Measurements from ENCODE around the gene EOMES.

EOMES gene

GRCh38 chr3:27699067-27699466 is 23.1 kb downstream of the EOMES start:
- no peak overlapping the region for H3K9ac ChIP-seq (ENCODE audit: low read length)
- no peak overlapping the region for H3K4me3 ChIP-seq (ENCODE audit: low read length)
- no peaks in the 10 kb centered on the region for H4K20me1 ChIP-seq (ENCODE audit: insufficient read depth, low read length)
- H2AFZ ChIP-seq (ENCODE audit: low read depth, low read length) = no peak overlapping the region
- H3K27ac ChIP-seq (ENCODE audit: low read length) = no peak overlapping the region
- peak overlapping the region; percentile 35 for H3K4me2 ChIP-seq (ENCODE audit: low read length)
- H3K9me3 ChIP-seq (ENCODE audit: insufficient read depth, low read length) = peaks cover 4% of the 10 kb centered on the region; the same call in 1 of the 2 replicates
- no peaks in the 10 kb centered on the region for H3K79me2 ChIP-seq (ENCODE audit: low read length)
- H3K36me3 ChIP-seq (replicated peaks; ENCODE audit: low read depth, low read length) = no peaks in the 10 kb centered on the region
- peaks cover 10% of the 10 kb centered on the region for H3K4me1 ChIP-seq (ENCODE audit: low read length)
- H3K27me3 ChIP-seq (ENCODE audit: low read depth, low read length) = no peaks in the 10 kb centered on the region
- TF ChIP-seq EZH2phosphoT487 (IDR thresholded peaks at IDR 0.05; ENCODE audit: low read depth) (no peak), CTCF (IDR thresholded peaks at IDR 0.05; ENCODE audit: low read depth, low read length) (no peak)

- Histone ChIP-seq H2AFZ (ENCODE audit: low read depth, low read length) (0 out of 2 replicates have a peak overlapping the region, but pooled peaks have one; percentile 16), H3K9ac (ENCODE audit: low read length) (no peak overlapping the region), H3K27me3 (ENCODE audit: low read depth, low read length) (no peaks in the 10 kb centered on the region), H3K9me3 (ENCODE audit: insufficient read depth, low read length) (peaks cover 4% of the 10 kb centered on the region; the same call in 1 of the 2 replicates), H3K27ac (ENCODE audit: low read length) (no peak overlapping the region), H4K20me1 (ENCODE audit: insufficient read depth, low read length) (no peaks in the 10 kb centered on the region), H3K79me2 (ENCODE audit: low read length) (no peaks in the 10 kb centered on the region), H3K36me3 (replicated peaks; ENCODE audit: low read depth, low read length) (no peaks in the 10 kb centered on the region), H3K4me1 (ENCODE audit: low read length) (peaks cover 10% of the 10 kb centered on the region), H3K4me3 (ENCODE audit: low read length) (no peak overlapping the region), H3K4me2 (ENCODE audit: low read length) (no peak overlapping the region)
- TF ChIP-seq EZH2phosphoT487 (IDR thresholded peaks at IDR 0.05; ENCODE audit: low read depth) = no peak
- TF ChIP-seq CTCF (IDR thresholded peaks at IDR 0.05; ENCODE audit: low read depth, low read length) = no peak
These were observed 25.2 kb downstream of the EOMES start for GRCh38 chr3:27696906-27697305.

- Histone ChIP-seq H3K36me3 (replicated peaks; ENCODE audit: low read depth, low read length) (no peaks in the 10 kb centered on the region), H3K27ac (ENCODE audit: low read length) (no peak overlapping the region), H3K4me3 (ENCODE audit: low read length) (no peak overlapping the region), H2AFZ (ENCODE audit: low read depth, low read length) (no peak overlapping the region), H3K27me3 (ENCODE audit: low read depth, low read length) (no peaks in the 10 kb centered on the region), H3K4me1 (ENCODE audit: low read length) (peaks cover 10% of the 10 kb centered on the region), H3K9ac (ENCODE audit: low read length) (no peak overlapping the region), H3K9me3 (ENCODE audit: insufficient read depth, low read length) (peaks cover 4% of the 10 kb centered on the region; the same call in 1 of the 2 replicates), H3K79me2 (ENCODE audit: low read length) (no peaks in the 10 kb centered on the region), H4K20me1 (ENCODE audit: insufficient read depth, low read length) (no peaks in the 10 kb centered on the region), H3K4me2 (ENCODE audit: low read length) (no peak overlapping the region)
- TF ChIP-seq CTCF (IDR thresholded peaks at IDR 0.05; ENCODE audit: low read depth, low read length) (no peak), EZH2phosphoT487 (IDR thresholded peaks at IDR 0.05; ENCODE audit: low read depth) (no peak)
These were observed 26.5 kb downstream of the EOMES start for GRCh38 chr3:27695636-27696035.

GRCh38 chr3:27688053-27688452 is 34.1 kb downstream of the EOMES start:
- no peak overlapping the region for H2AFZ ChIP-seq (ENCODE audit: low read depth, low read length)
- H3K9ac ChIP-seq (ENCODE audit: low read length) = no peak overlapping the region
- no peaks in the 10 kb centered on the region for H3K9me3 ChIP-seq (ENCODE audit: insufficient read depth, low read length)
- no peak overlapping the region for H3K4me2 ChIP-seq (ENCODE audit: low read length)
- H3K27ac ChIP-seq (ENCODE audit: low read length) = no peak overlapping the region
- TF ChIP-seq CTCF (IDR thresholded peaks at IDR 0.05; ENCODE audit: low read depth, low read length) (no peak), EZH2phosphoT487 (IDR thresholded peaks at IDR 0.05; ENCODE audit: low read depth) (no peak)
- H4K20me1 ChIP-seq (ENCODE audit: insufficient read depth, low read length) = no peaks in the 10 kb centered on the region
- no peaks in the 10 kb centered on the region for H3K4me1 ChIP-seq (ENCODE audit: low read length)
- H3K4me3 ChIP-seq (ENCODE audit: low read length) = no peak overlapping the region
- H3K27me3 ChIP-seq (ENCODE audit: low read depth, low read length) = no peaks in the 10 kb centered on the region
- no peaks in the 10 kb centered on the region for H3K79me2 ChIP-seq (ENCODE audit: low read length)
- no peaks in the 10 kb centered on the region for H3K36me3 ChIP-seq (replicated peaks; ENCODE audit: low read depth, low read length)

Measured in OCI-LY3 (cell line).